Brain microvascular endothelial cell (primary cell): Measurements from ENCODE around the gene P2RX5.
A peak's percentile ranks its signal among the peaks of the same experiment; 100 is the strongest.

ENCODE experiments used
- DNase-seq: peaks from one replicate; pipeline ENCODE4 v3.0.0-alpha.2; 2020
- H3K27ac ChIP-seq: fragments of 250-450 bp; sonication (Bioruptor Pico); 2 replicates; pipeline ENCODE4 v1.5.1; 2020; ENCODE audit warnings: mild to moderate bottlenecking, moderate library complexity
- H3K27me3 ChIP-seq: fragments of 250-450 bp; sonication (Bioruptor Pico); replicated peaks from 2 replicates; pipeline ENCODE4 v1.5.1; 2020; ENCODE audit warnings: mild to moderate bottlenecking
- H3K36me3 ChIP-seq: fragments of 250-450 bp; sonication (Bioruptor Pico); replicated peaks from 2 replicates; pipeline ENCODE4 v1.5.1; 2020; ENCODE audit warnings: mild to moderate bottlenecking
- H3K4me3 ChIP-seq: 2 replicates; pipeline ENCODE4 v1.5.1; 2011; ENCODE audit warnings: low read depth, mild to moderate bottlenecking, control low read depth, low read length, moderate library complexity
- in situ Hi-C: cut with HindIII; loops from 2 replicates; pipeline ENCODE4 v1.10.0; 2017; ENCODE audit warnings: low sequenced_read_pairs, low pct_ligation_motif_present
- TF ChIP-seq, protein P1 (sequence below): IDR thresholded peaks from 2 replicates; pipeline ENCODE4 v1.5.1; 2011; ENCODE audit warnings: low read depth, mild to moderate bottlenecking, moderate library complexity, low read length, control low read depth, inconsistent platforms; ENCODE audit errors: missing control alignments

P2RX5 gene

DNA sequence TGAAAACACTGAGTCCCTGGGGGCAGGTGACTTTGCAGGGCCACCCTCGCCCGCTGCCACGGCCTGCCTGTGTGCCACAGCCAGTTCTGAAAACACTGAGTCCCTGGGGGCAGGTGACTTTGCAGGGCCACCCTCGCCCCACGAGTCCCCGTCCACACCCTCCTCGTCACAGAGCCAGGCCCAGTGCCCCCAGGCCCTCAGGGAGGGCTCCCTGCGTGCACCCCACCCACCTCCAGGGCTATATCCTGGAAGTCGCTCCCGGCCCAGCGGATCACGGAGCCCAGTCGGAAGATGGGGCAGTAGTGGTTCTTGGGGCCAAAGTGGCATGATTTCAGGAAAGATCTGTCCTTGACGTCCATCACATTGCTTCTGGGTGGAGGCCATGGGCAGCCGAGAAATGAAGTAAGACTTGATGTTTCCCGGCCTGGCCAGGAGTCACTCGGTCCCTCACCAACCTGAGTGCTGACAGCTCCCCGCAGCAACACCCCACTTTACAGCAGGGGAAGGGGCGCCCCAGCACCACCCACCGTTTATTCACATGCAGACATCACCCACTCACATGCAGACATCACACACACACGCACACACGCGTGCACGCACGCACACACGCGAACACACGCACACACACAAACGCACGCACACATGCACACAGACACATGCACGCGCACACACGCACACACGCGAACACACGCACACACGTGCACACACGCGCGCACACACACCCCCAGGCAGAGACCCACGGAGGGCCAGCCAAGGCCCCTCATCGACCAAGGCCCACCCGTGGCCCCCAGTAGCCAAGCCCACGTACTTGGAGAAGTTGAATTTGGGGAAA lies 6.5 kb downstream of the P2RX5 start:
- DNase-seq = no peak
- in situ Hi-C loops = no loop called here
- no peak overlapping the region for H3K27ac ChIP-seq
- TF ChIP-seq, protein P1, sequence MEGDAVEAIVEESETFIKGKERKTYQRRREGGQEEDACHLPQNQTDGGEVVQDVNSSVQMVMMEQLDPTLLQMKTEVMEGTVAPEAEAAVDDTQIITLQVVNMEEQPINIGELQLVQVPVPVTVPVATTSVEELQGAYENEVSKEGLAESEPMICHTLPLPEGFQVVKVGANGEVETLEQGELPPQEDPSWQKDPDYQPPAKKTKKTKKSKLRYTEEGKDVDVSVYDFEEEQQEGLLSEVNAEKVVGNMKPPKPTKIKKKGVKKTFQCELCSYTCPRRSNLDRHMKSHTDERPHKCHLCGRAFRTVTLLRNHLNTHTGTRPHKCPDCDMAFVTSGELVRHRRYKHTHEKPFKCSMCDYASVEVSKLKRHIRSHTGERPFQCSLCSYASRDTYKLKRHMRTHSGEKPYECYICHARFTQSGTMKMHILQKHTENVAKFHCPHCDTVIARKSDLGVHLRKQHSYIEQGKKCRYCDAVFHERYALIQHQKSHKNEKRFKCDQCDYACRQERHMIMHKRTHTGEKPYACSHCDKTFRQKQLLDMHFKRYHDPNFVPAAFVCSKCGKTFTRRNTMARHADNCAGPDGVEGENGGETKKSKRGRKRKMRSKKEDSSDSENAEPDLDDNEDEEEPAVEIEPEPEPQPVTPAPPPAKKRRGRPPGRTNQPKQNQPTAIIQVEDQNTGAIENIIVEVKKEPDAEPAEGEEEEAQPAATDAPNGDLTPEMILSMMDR = no peak
- H3K27me3 ChIP-seq = no peaks in the 10 kb centered on the region
- H3K36me3 ChIP-seq = no peaks in the 10 kb centered on the region
- no peak overlapping the region for H3K4me3 ChIP-seq

DNA sequence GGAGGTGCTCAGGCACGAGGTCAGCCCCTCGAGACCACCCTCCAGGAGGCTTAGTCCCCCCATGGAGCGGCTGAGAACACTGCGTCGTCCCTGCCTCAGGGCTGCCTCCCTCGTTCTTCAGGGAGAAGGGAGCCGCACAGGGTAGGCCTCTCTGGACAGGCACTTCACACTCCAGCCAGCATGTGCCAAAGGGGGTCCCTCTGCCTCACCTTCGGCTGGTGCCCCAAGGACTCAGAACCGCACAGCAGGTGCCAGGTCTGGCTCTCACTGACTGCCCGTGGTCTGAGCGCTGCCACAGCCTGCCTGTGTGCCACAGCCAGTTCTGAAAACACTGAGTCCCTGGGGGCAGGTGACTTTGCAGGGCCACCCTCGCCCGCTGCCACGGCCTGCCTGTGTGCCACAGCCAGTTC lies 7.1 kb downstream of the P2RX5 start:
- TF ChIP-seq, protein P1 = no peak
- in situ Hi-C loops = no loop called here
- Histone ChIP-seq H3K27ac (no peak overlapping the region), H3K36me3 (no peaks in the 10 kb centered on the region), H3K4me3 (no peak overlapping the region), H3K27me3 (no peaks in the 10 kb centered on the region)
- no peak for DNase-seq

DNA sequence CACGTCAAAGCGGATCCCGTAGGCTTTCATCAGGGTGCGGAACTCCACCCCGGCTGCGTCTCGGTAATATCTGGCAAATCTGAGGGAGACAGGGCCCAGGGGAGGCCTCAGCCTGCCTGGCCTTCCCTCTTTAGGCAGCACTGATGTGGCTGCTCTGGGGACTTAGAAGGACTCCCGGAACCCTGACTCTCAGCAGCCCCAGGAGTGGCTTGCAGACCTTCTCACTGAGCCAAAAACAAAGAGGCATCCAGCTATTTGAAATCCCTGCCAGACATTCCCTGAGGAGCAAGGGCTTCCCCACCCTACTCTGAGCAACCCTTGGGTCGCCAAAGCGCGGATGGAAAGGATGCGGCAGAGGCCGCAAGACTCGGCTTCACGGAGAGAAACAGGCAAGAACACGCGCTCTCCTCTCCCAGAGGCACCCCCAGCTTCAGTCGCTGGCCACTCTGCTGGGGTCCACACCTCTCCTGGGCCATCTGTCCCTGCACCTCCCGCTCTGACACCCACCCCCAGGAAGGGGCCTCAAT lies 7.9 kb downstream of the P2RX5 start:
- in situ Hi-C loops = no loop called here
- TF ChIP-seq, protein P1 = no peak
- DNase-seq = no peak

DNA sequence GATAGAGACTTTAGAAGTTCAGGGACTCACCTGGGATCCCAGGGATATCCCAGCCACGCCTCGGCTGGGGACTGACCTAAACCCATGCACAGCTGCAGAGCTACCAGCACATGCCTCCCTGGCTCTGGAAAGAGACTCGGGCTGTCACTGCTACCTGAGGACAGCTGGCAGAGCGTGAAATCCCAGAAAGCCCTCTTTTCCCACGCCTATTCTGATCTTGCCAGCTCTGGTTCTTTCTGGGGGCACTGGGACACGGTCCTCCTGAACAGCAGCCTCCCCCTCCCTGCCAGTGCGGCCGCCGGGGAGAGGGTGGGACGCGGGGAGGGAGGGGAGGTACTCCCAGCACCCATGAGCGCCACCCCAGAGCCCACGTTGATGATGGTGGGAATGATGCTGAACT lies 10.8 kb downstream of the P2RX5 start:
- H3K4me3 ChIP-seq = no peak overlapping the region
- DNase-seq = no peak
- no peaks in the 10 kb centered on the region for H3K27me3 ChIP-seq
- in situ Hi-C loops = no loop called here
- no peaks in the 10 kb centered on the region for H3K36me3 ChIP-seq
- no peak overlapping the region for H3K27ac ChIP-seq
- TF ChIP-seq, protein P1 = no peak

More for the DNA sequence above, 7.9 kb downstream of the P2RX5 start:
- Histone ChIP-seq H3K4me3 (no peak overlapping the region), H3K27ac (no peak overlapping the region), H3K36me3 (no peaks in the 10 kb centered on the region), H3K27me3 (no peaks in the 10 kb centered on the region)

DNA sequence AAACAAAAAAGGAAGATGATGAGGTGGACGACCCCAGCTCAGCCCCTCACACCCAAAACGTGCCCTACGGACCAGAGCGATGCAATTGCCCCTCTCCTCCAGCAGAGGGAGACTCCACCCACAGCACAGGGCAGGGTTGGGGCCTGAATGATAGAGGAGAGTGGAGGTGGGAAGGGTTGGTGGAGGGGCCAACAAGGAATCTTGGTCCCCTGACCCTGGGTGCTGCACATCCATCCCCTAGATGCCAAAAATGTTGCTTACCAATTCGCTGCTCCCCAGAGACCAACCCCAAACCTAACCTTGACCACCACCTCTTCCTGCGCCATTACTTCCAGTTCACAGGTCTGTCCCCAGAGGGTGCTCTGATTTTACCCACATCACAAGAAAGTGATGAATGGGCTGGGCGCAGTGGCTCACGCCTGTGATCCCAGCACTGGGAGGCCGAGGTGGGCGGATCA lies 12.9 kb downstream of the P2RX5 start:
- H3K27me3 ChIP-seq = no peaks in the 10 kb centered on the region
- TF ChIP-seq, protein P1 = peak; percentile 97
- no peak overlapping the region for H3K4me3 ChIP-seq
- H3K36me3 ChIP-seq = no peaks in the 10 kb centered on the region
- in situ Hi-C loops = no loop called here
- no peak overlapping the region for H3K27ac ChIP-seq
- no peak for DNase-seq
